SHP77 treated with DMSO at 0.1 percent for 48 hours (cell line): Measurements from ENCODE around the gene PDCD1.

Experiments used
- DNase-seq: peaks from one replicate; lab custom pipeline; 2025; lab: John Stamatoyannopoulos, UW

Gene PDCD1

GRCh38 chr2:241865416-241865956 lies 6.8 kb upstream of the PDCD1 start:
- DNase-seq: no peak

GRCh38 chr2:241864850-241865213 lies 6.1 kb upstream of the PDCD1 start:
- no peak for DNase-seq

GRCh38 chr2:241864168-241864849 lies 5.6 kb upstream of the PDCD1 start:
- DNase-seq: no peak

- DNase-seq: no peak
These were observed 4.9 kb upstream of the PDCD1 start for GRCh38 chr2:241863536-241863954.

GRCh38 chr2:241862775-241863535 lies 4.3 kb upstream of the PDCD1 start:
- no peak for DNase-seq

- DNase-seq: no peak
These were observed 3.4 kb upstream of the PDCD1 start for GRCh38 chr2:241862093-241862492.

GRCh38 chr2:241861264-241861663 lies 2.6 kb upstream of the PDCD1 start:
- DNase-seq: no peak

- no peak for DNase-seq
These were observed 1.7 kb upstream of the PDCD1 start for GRCh38 chr2:241860184-241861078.

- no peak for DNase-seq
These were observed 916 bp upstream of the PDCD1 start for GRCh38 chr2:241859436-241860183.

- DNase-seq: no peak
These were observed 332 bp upstream of the PDCD1 start for GRCh38 chr2:241859017-241859435.

- DNase-seq: no peak
These were observed 1.0 kb downstream of the PDCD1 start for GRCh38 chr2:241857572-241858121.

- DNase-seq: no peak
These were observed 1.6 kb downstream of the PDCD1 start for GRCh38 chr2:241857041-241857541.

- DNase-seq: no peak
These were observed 2.7 kb downstream of the PDCD1 start for GRCh38 chr2:241855888-241856422.

GRCh38 chr2:241855245-241855887 lies 3.3 kb downstream of the PDCD1 start:
- DNase-seq: no peak

- no peak for DNase-seq
These were observed 4.1 kb downstream of the PDCD1 start for GRCh38 chr2:241854342-241855244.

GRCh38 chr2:241853651-241854341 lies 4.9 kb downstream of the PDCD1 start:
- no peak for DNase-seq

GRCh38 chr2:241852981-241853631 lies 5.6 kb downstream of the PDCD1 start:
- no peak for DNase-seq
